OCI-LY7 (cell line): ENCODE measurements around the gene CDH23.
A peak's percentile ranks its signal among the peaks of the same experiment; 100 is the strongest.

Experiments
- EZH2phosphoT487 ChIP-seq: fragments of 200-600 bp; sonication (generic); IDR thresholded peaks from 2 replicates; pipeline ENCODE4 v1.6.1; 2018; ENCODE audit warnings: low read depth, borderline replicate concordance, mild to moderate bottlenecking, mixed run types, antibody characterized with exemption, low read length, moderate library complexity, mixed read lengths
- TF ChIP-seq, protein P1 (sequence below): fragments of 200-600 bp; sonication (generic); conservative IDR thresholded peaks from 2 replicates; pipeline ENCODE4 v1.5.1; 2014; ENCODE audit warnings: mild to moderate bottlenecking, antibody characterized with exemption, low read length, moderate library complexity, mixed read lengths

DNA sequence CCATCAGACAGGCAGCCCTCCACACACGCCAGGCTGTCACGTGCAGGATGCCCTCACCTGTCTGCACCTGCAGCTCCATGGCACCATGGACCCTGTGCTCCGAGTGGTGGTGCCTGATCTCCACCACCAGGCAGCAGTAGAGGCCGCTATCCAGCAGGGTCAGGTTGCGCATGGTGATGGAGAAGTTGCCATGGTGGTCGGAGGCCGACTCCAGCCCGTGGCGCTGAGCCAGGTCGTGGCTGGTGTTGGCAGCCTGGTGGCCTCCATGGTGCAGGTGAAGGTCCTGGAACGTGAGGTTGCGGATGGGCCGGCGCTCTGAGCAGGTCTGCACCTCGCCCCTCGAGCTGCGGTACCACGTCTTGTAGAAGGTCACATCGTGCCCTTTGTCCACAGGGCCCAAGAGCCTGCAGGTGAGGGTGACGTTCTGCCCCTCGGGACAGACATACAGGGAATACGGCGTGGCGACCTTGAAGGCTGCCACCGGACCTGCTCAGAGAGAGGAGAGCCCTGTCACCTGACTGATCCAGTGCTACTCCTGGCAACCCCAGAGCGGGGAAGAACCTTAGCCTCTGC, 364.9 kb downstream of the CDH23 start:
- no peak for TF ChIP-seq EZH2phosphoT487
- TF ChIP-seq, protein P1, sequence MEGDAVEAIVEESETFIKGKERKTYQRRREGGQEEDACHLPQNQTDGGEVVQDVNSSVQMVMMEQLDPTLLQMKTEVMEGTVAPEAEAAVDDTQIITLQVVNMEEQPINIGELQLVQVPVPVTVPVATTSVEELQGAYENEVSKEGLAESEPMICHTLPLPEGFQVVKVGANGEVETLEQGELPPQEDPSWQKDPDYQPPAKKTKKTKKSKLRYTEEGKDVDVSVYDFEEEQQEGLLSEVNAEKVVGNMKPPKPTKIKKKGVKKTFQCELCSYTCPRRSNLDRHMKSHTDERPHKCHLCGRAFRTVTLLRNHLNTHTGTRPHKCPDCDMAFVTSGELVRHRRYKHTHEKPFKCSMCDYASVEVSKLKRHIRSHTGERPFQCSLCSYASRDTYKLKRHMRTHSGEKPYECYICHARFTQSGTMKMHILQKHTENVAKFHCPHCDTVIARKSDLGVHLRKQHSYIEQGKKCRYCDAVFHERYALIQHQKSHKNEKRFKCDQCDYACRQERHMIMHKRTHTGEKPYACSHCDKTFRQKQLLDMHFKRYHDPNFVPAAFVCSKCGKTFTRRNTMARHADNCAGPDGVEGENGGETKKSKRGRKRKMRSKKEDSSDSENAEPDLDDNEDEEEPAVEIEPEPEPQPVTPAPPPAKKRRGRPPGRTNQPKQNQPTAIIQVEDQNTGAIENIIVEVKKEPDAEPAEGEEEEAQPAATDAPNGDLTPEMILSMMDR: peak; percentile 28
